Stimulated activated naive B cell treated with anti-CD40 and anti-IgM and Interleukin-4, amounts not matched to agents 10 μg/mL and 1 μg/mL and 100 μg/mL, for 72 hours (primary cell): ENCODE data around the gene RALGPS1.
"Not testable (repeated sequence)": the region's sequence is repeated elsewhere in the genome, so short reads cannot be mapped to it uniquely, and the experiment has no call there.

Experiments used
- ATAC-seq, 2 donors: fragments of 150-1000 bp; cut with Tn5 transposase; replicated peaks; 2 replicates each; pipeline ENCODE4 v1.10.0; 2021; ENCODE audit warnings: moderate library complexity in 1 of 2
- DNase-seq: peaks from one replicate; pipeline ENCODE4 v3.0.0; 2021
- H3K27ac Mint-ChIP-seq: one replicate; pipeline ENCODE4 v1.8.0; 2022; ENCODE audit warnings: mild to moderate bottlenecking, mixed read lengths
- H3K27me3 Mint-ChIP-seq, 2 donors: one replicate each; pipeline ENCODE4 v1.8.0; 2022; ENCODE audit warnings: mixed read lengths in 2 of 2
- H3K36me3 Mint-ChIP-seq, 2 donors: one replicate each; pipeline ENCODE4 v1.8.0; 2022; ENCODE audit warnings: mixed read lengths in 2 of 2, mild to moderate bottlenecking in 1 of 2
- H3K4me1 Mint-ChIP-seq, 2 donors: one replicate each; pipeline ENCODE4 v1.8.0; 2022; ENCODE audit warnings: mixed read lengths in 2 of 2, mild to moderate bottlenecking in 1 of 2
- H3K4me3 Mint-ChIP-seq, 2 donors: one replicate each; pipeline ENCODE4 v1.8.0; 2022; ENCODE audit warnings: mild to moderate bottlenecking in 2 of 2, mixed read lengths in 2 of 2, moderate library complexity in 1 of 2
- H3K9me3 Mint-ChIP-seq, 2 donors: one replicate each; pipeline ENCODE4 v1.8.0; 2022; ENCODE audit warnings: mixed read lengths in 2 of 2, mild to moderate bottlenecking in 1 of 2

RALGPS1 gene

GRCh38 chr9:127169575-127169883 lies 254.9 kb downstream of the RALGPS1 start:
- no peak overlapping the region for H3K4me3 Mint-ChIP-seq
- ATAC-seq (no peak), DNase-seq (no peak)
- peaks cover 0 to 2% of the 10 kb centered on the region in 2 donors for H3K9me3 Mint-ChIP-seq
- peaks cover 10 to 14% of the 10 kb centered on the region in 2 donors for H3K36me3 Mint-ChIP-seq
- no peaks in the 10 kb centered on the region for H3K27me3 Mint-ChIP-seq
- peaks cover 23 to 27% of the 10 kb centered on the region in 2 donors for H3K4me1 Mint-ChIP-seq
- H3K27ac Mint-ChIP-seq, result no peak overlapping the region

- no peak for ATAC-seq
- H3K9me3 Mint-ChIP-seq, result peaks cover 0 to 2% of the 10 kb centered on the region in 2 donors
- peaks cover 23 to 27% of the 10 kb centered on the region in 2 donors for H3K4me1 Mint-ChIP-seq
- no peak overlapping the region for H3K27ac Mint-ChIP-seq
- H3K4me3 Mint-ChIP-seq, result no peak overlapping the region
- no peaks in the 10 kb centered on the region for H3K27me3 Mint-ChIP-seq
- H3K36me3 Mint-ChIP-seq, result peaks cover 10 to 14% of the 10 kb centered on the region in 2 donors
- DNase-seq, result no peak
Measured at GRCh38 chr9:127170103-127170502, 255.5 kb downstream of the RALGPS1 start.

GRCh38 chr9:127170652-127171051 lies 256.1 kb downstream of the RALGPS1 start:
- peaks cover 14 to 15% of the 10 kb centered on the region in 2 donors for H3K36me3 Mint-ChIP-seq
- peaks cover 22 to 25% of the 10 kb centered on the region in 2 donors for H3K4me1 Mint-ChIP-seq
- no peak for ATAC-seq
- no peak overlapping the region for H3K4me3 Mint-ChIP-seq
- no peak for DNase-seq
- H3K27ac Mint-ChIP-seq, result no peak overlapping the region
- no peaks in the 10 kb centered on the region for H3K27me3 Mint-ChIP-seq
- H3K9me3 Mint-ChIP-seq, result peaks cover 0 to 2% of the 10 kb centered on the region in 2 donors

- Mint-ChIP-seq H3K4me1 (peaks cover 17 to 18% of the 10 kb centered on the region in 2 donors), H3K36me3 (peaks cover 18% of the 10 kb centered on the region in 2 donors)
- not testable (repeated sequence) for H3K9me3 Mint-ChIP-seq, H3K27me3 Mint-ChIP-seq, DNase-seq, H3K4me3 Mint-ChIP-seq, ATAC-seq, H3K27ac Mint-ChIP-seq
Measured at GRCh38 chr9:127171348-127171747, 256.8 kb downstream of the RALGPS1 start.

- no peak for ATAC-seq
- H3K9me3 Mint-ChIP-seq, result no peaks in the 10 kb centered on the region
- no peaks in the 10 kb centered on the region for H3K27me3 Mint-ChIP-seq
Measured at GRCh38 chr9:127172066-127172707, 257.6 kb downstream of the RALGPS1 start.

GRCh38 chr9:127173063-127173462 lies 258.5 kb downstream of the RALGPS1 start:
- DNase-seq, result no peak
- no peak overlapping the region for H3K4me3 Mint-ChIP-seq
- peaks cover 1 to 3% of the 10 kb centered on the region in 2 donors for H3K4me1 Mint-ChIP-seq
- H3K27ac Mint-ChIP-seq, result no peak overlapping the region
- no peaks in the 10 kb centered on the region for H3K27me3 Mint-ChIP-seq
- no peak for ATAC-seq
- no peaks in the 10 kb centered on the region for H3K9me3 Mint-ChIP-seq
- H3K36me3 Mint-ChIP-seq, result peaks cover 11 to 15% of the 10 kb centered on the region in 2 donors

More at GRCh38 chr9:127172066-127172707, 257.6 kb downstream of the RALGPS1 start:
- no peak for DNase-seq
- peaks cover 15 to 19% of the 10 kb centered on the region in 2 donors for H3K36me3 Mint-ChIP-seq
- no peak overlapping the region for H3K4me3 Mint-ChIP-seq
- no peak overlapping the region for H3K27ac Mint-ChIP-seq
- H3K4me1 Mint-ChIP-seq, result peaks cover 10 to 11% of the 10 kb centered on the region in 2 donors

GRCh38 chr9:127174386-127175318 lies 260.1 kb downstream of the RALGPS1 start:
- Mint-ChIP-seq H3K4me1 (no peaks in the 10 kb centered on the region), H3K27ac (no peak overlapping the region), H3K9me3 (no peaks in the 10 kb centered on the region), H3K36me3 (peaks cover 8 to 19% of the 10 kb centered on the region in 2 donors), H3K4me3 (no peak overlapping the region), H3K27me3 (no peaks in the 10 kb centered on the region)
- no peak for DNase-seq
- ATAC-seq, result no peak

GRCh38 chr9:127175319-127175715 lies 260.7 kb downstream of the RALGPS1 start:
- DNase-seq (no peak), ATAC-seq (no peak)
- Mint-ChIP-seq H3K27me3 (no peaks in the 10 kb centered on the region), H3K4me3 (no peak overlapping the region), H3K9me3 (no peaks in the 10 kb centered on the region), H3K4me1 (no peaks in the 10 kb centered on the region), H3K36me3 (peaks cover 8 to 19% of the 10 kb centered on the region in 2 donors), H3K27ac (no peak overlapping the region)

- DNase-seq, result no peak
- no peaks in the 10 kb centered on the region for H3K27me3 Mint-ChIP-seq
- no peak overlapping the region for H3K27ac Mint-ChIP-seq
- H3K4me3 Mint-ChIP-seq, result no peak overlapping the region
- H3K9me3 Mint-ChIP-seq, result no peaks in the 10 kb centered on the region
- H3K4me1 Mint-ChIP-seq, result no peaks in the 10 kb centered on the region
- ATAC-seq, result no peak
- H3K36me3 Mint-ChIP-seq, result peaks cover 8 to 19% of the 10 kb centered on the region in 2 donors
Measured at GRCh38 chr9:127175764-127176163, 261.2 kb downstream of the RALGPS1 start.

- H3K4me3 Mint-ChIP-seq, result no peak overlapping the region
- no peaks in the 10 kb centered on the region for H3K27me3 Mint-ChIP-seq
- peaks cover 8 to 19% of the 10 kb centered on the region in 2 donors for H3K36me3 Mint-ChIP-seq
- no peak overlapping the region for H3K27ac Mint-ChIP-seq
- H3K4me1 Mint-ChIP-seq, result no peaks in the 10 kb centered on the region
- no peaks in the 10 kb centered on the region for H3K9me3 Mint-ChIP-seq
- ATAC-seq (no peak), DNase-seq (no peak)
Measured at GRCh38 chr9:127176631-127177030, 262.0 kb downstream of the RALGPS1 start.

GRCh38 chr9:127177231-127177630 lies 262.6 kb downstream of the RALGPS1 start:
- Mint-ChIP-seq H3K4me1 (no peaks in the 10 kb centered on the region), H3K27me3 (no peaks in the 10 kb centered on the region), H3K9me3 (no peaks in the 10 kb centered on the region), H3K27ac (no peak overlapping the region), H3K4me3 (no peak overlapping the region), H3K36me3 (peaks cover 6 to 19% of the 10 kb centered on the region in 2 donors)
- DNase-seq (no peak), ATAC-seq (no peak)

- no peak for ATAC-seq
- peaks cover 6 to 17% of the 10 kb centered on the region in 2 donors for H3K36me3 Mint-ChIP-seq
- no peak overlapping the region for H3K27ac Mint-ChIP-seq
Measured at GRCh38 chr9:127177665-127178265, 263.2 kb downstream of the RALGPS1 start.

GRCh38 chr9:127178686-127179632 lies 264.4 kb downstream of the RALGPS1 start:
- Mint-ChIP-seq H3K9me3 (no peaks in the 10 kb centered on the region), H3K27ac (no peak overlapping the region), H3K36me3 (peaks cover 7 to 23% of the 10 kb centered on the region in 2 donors), H3K4me3 (no peak overlapping the region), H3K27me3 (no peaks in the 10 kb centered on the region), H3K4me1 (no peaks in the 10 kb centered on the region)
- ATAC-seq, result no peak
- DNase-seq, result no peak

More at GRCh38 chr9:127177665-127178265, 263.2 kb downstream of the RALGPS1 start:
- no peak for DNase-seq
- Mint-ChIP-seq H3K9me3 (no peaks in the 10 kb centered on the region), H3K4me3 (no peak overlapping the region), H3K27me3 (no peaks in the 10 kb centered on the region), H3K4me1 (no peaks in the 10 kb centered on the region)
